Measurements from ENCODE around the gene BIRC3. TPM values are rescaled to one million over a fixed set of nuclear protein-coding genes. Genes with fewer than 3 reads are reported as not detected.

The BIRC3 gene
- total RNA-seq, 1 donor from 2014 or later, result 1.0 TPM

GRCh38 chr11:102378818-102379217 is 61.5 kb downstream of the BIRC3 start:
- no peaks in the 10 kb centered on the region for H3K9me3 Mint-ChIP-seq (ENCODE audit: unreplicated experiment)
- H3K27ac Mint-ChIP-seq (ENCODE audit: unreplicated experiment), result no peak overlapping the region
- H3K36me3 Mint-ChIP-seq (ENCODE audit: unreplicated experiment), result peaks cover 42% of the 10 kb centered on the region
- H3K4me3 Mint-ChIP-seq (ENCODE audit: unreplicated experiment), result no peak overlapping the region
- TF ChIP-seq, protein P1, sequence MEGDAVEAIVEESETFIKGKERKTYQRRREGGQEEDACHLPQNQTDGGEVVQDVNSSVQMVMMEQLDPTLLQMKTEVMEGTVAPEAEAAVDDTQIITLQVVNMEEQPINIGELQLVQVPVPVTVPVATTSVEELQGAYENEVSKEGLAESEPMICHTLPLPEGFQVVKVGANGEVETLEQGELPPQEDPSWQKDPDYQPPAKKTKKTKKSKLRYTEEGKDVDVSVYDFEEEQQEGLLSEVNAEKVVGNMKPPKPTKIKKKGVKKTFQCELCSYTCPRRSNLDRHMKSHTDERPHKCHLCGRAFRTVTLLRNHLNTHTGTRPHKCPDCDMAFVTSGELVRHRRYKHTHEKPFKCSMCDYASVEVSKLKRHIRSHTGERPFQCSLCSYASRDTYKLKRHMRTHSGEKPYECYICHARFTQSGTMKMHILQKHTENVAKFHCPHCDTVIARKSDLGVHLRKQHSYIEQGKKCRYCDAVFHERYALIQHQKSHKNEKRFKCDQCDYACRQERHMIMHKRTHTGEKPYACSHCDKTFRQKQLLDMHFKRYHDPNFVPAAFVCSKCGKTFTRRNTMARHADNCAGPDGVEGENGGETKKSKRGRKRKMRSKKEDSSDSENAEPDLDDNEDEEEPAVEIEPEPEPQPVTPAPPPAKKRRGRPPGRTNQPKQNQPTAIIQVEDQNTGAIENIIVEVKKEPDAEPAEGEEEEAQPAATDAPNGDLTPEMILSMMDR (IDR thresholded peaks at IDR 0.05), result no peak
- no peak for DNase-seq (ENCODE audit: extremely low spot score, unreplicated experiment)
- H3K4me1 Mint-ChIP-seq (ENCODE audit: unreplicated experiment), result peaks cover 52% of the 10 kb centered on the region
- no peaks in the 10 kb centered on the region for H3K27me3 Mint-ChIP-seq (ENCODE audit: unreplicated experiment)

GRCh38 chr11:102382384-102382783 is 65.1 kb downstream of the BIRC3 start:
- Mint-ChIP-seq H3K36me3 (ENCODE audit: unreplicated experiment) (peaks cover 47% of the 10 kb centered on the region), H3K9me3 (ENCODE audit: unreplicated experiment) (no peaks in the 10 kb centered on the region), H3K4me3 (ENCODE audit: unreplicated experiment) (no peak overlapping the region), H3K27ac (ENCODE audit: unreplicated experiment) (no peak overlapping the region), H3K27me3 (ENCODE audit: unreplicated experiment) (no peaks in the 10 kb centered on the region), H3K4me1 (ENCODE audit: unreplicated experiment) (peaks cover 46% of the 10 kb centered on the region)
- no peak for DNase-seq (ENCODE audit: extremely low spot score, unreplicated experiment)
- TF ChIP-seq, protein P1 (IDR thresholded peaks at IDR 0.05), result no peak

DNA sequence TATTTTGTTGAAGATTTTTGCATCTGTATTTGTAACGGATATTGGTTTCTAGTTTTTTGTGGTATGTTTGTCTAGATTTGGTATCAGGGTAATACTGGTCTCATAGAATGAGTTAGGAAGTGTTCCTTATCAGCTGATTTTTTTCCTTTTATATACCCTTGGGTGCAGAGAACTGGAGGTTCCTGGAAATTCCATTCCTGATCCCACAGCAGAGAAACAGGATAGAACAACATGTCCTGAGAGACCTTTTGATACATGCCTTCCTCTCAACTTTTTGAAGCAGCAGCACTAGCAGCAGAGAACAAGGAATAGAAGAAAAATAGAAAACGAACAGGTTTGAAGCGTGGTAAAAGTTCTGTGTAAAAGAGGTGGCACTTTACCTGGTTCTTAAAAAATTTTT is 66.6 kb downstream of the BIRC3 start:
- no peak for DNase-seq (ENCODE audit: extremely low spot score, unreplicated experiment)
- H3K4me3 Mint-ChIP-seq (ENCODE audit: unreplicated experiment), result no peak overlapping the region
- no peaks in the 10 kb centered on the region for H3K9me3 Mint-ChIP-seq (ENCODE audit: unreplicated experiment)
- TF ChIP-seq, protein P1 (IDR thresholded peaks at IDR 0.05), result no peak
- H3K4me1 Mint-ChIP-seq (ENCODE audit: unreplicated experiment), result peaks cover 31% of the 10 kb centered on the region
- no peaks in the 10 kb centered on the region for H3K27me3 Mint-ChIP-seq (ENCODE audit: unreplicated experiment)
- no peak overlapping the region for H3K27ac Mint-ChIP-seq (ENCODE audit: unreplicated experiment)
- H3K36me3 Mint-ChIP-seq (ENCODE audit: unreplicated experiment), result peaks cover 46% of the 10 kb centered on the region

DNA sequence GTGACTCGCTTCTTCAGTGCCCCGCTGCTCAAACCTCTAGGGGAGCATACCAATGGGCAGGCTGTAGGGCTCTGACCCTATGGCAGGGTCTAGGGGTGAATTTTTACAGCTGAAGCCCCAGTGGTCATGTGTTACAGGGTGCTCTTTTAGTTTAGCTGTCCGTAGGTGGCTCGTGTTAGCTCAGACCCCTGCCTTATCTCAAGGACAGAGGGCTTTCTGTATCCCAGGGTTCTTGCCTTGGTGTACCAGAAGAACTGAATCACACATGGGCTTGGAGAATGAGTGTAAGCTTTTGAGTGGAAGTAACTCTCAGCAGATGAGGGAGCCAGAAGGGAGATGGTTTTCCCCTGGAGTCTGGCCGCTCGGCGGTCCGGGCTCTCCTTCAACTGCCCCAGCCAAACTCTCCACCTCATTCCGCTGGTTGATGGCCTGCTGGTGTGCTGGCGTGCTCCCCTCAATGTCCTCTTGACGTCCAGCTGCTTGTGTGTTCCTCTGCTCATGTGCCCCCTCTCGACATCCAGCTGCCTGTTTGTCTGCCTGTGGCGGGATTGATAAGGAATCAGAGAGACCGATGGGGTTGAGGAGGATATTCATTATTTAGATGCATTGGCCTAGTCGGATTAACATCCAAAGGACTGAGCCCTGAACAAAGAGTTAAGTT is 67.3 kb downstream of the BIRC3 start:
- Mint-ChIP-seq H3K4me3 (ENCODE audit: unreplicated experiment) (no peak overlapping the region), H3K36me3 (ENCODE audit: unreplicated experiment) (peaks cover 43% of the 10 kb centered on the region), H3K27me3 (ENCODE audit: unreplicated experiment) (no peaks in the 10 kb centered on the region), H3K27ac (ENCODE audit: unreplicated experiment) (peak overlapping the region; percentile 59), H3K9me3 (ENCODE audit: unreplicated experiment) (no peaks in the 10 kb centered on the region), H3K4me1 (ENCODE audit: unreplicated experiment) (peaks cover 29% of the 10 kb centered on the region)
- TF ChIP-seq, protein P1 (IDR thresholded peaks at IDR 0.05), result no peak
- peak; percentile 78 for DNase-seq (ENCODE audit: extremely low spot score, unreplicated experiment)

- TF ChIP-seq, protein P1 (IDR thresholded peaks at IDR 0.05), result no peak
- no peak for DNase-seq (ENCODE audit: extremely low spot score, unreplicated experiment)
- H3K36me3 Mint-ChIP-seq (ENCODE audit: unreplicated experiment), result peaks cover 41% of the 10 kb centered on the region
- H3K27ac Mint-ChIP-seq (ENCODE audit: unreplicated experiment), result peak overlapping the region; percentile 59
- peaks cover 29% of the 10 kb centered on the region for H3K4me1 Mint-ChIP-seq (ENCODE audit: unreplicated experiment)
- H3K27me3 Mint-ChIP-seq (ENCODE audit: unreplicated experiment), result no peaks in the 10 kb centered on the region
- H3K9me3 Mint-ChIP-seq (ENCODE audit: unreplicated experiment), result no peaks in the 10 kb centered on the region
- no peak overlapping the region for H3K4me3 Mint-ChIP-seq (ENCODE audit: unreplicated experiment)
Measured at GRCh38 chr11:102385085-102386007, 68.1 kb downstream of the BIRC3 start.
